CD1c-positive myeloid dendritic cell (primary cell): ENCODE results near the gene PSMB9.
"Not testable (repeated sequence)": the region's sequence is repeated elsewhere in the genome, so short reads cannot be mapped to it uniquely, and the experiment has no call there.

Experiments used
- DNase-seq: peaks from one replicate; pipeline ENCODE4 v3.0.0-alpha.2; 2016; ENCODE audit errors: extremely low spot score

Gene PSMB9

DNA sequence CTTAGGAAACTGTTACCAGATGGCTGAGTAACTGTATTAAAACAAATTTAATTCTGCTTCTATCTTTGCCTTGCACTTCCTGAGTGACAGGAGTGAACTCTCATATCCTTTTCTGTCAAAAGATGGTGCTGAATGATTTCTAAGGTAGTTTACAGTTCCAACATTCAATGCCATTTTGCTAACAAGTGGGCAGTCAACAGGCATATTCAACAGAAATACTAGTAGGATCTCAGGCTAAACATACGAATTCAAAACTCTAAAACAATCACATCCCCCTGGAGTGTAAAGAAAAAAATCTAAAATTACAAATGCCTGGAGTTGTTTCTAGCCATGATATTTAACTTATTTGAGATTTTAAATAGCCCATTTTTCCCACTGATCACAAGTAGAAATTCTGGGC is 6.7 kb downstream of the PSMB9 start:
- no peak for DNase-seq

DNA sequence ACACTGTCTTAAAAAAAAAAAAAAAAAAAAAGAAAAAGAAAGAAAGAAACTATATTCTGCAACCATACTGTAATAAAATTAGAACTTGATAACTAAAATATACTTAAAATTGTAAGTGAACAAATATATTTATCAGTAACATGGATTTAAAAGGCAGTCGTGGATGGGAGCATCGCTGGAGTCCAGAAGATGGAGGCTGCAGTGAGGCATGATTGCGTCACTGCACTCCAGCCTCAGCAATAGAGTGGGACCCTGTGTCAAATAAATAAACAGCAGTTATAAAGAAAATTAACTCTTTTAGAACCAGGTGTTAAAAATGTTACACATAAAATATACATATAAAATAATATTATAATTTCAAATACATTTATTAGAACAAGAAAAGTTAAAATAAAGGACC is 8.7 kb downstream of the PSMB9 start:
- no peak for DNase-seq

DNA sequence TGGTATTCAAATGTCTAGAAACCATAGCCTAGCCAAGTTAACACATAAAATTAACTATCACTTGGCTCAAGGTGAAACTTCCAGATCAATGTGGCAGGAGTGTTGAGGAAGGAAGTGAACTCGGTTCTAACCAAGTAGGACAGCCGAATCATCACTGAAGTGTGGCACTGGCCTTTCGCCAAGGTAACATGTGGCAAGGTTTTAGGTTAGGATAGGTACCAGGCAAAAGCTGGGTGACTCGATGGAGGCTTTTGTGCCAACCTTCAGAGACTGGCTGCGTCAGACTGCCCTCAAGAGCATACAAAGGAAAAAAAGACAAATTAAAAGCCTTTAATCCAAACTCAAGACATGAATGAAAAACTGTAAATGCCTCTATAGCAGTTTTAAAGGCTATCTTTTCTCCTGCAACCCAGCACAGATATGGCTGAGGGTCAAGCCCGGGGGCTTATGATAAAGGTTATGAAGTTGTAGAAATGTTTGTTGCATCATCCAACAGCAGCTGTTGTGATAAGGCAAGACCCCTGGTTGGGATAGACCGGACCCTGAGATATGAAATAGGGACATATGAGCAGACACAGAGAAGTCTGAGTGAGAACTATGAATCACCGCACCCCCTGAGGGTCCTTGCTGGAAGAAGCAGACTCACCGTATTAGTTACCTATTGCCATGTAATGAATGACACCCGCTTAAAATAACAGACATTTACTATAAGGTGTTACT is 11.9 kb downstream of the PSMB9 start:
- DNase-seq: no peak

DNA sequence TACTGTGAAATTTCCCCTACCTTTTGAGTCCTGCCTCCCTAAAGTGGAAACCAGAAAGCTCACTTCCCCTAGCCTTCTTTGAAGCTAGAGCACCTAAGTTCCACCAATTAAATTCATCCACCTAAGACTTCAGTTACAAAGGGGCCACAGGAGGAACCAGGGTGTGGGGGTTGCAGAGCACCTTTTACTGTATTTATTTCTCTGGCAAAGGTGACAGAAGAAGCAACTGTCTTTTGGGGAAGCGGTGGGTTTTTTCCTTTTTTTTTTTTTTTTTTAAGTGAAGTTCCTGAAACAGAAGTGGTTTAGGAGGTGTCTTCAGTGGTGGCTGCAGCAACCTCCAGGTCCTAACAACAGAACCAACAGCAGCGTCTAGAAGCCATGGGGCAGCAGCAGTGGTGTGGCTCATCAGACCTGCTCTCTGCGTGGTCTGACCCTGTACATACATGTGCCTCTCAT is 13.1 kb downstream of the PSMB9 start:
- peak; percentile 45 for DNase-seq

DNA sequence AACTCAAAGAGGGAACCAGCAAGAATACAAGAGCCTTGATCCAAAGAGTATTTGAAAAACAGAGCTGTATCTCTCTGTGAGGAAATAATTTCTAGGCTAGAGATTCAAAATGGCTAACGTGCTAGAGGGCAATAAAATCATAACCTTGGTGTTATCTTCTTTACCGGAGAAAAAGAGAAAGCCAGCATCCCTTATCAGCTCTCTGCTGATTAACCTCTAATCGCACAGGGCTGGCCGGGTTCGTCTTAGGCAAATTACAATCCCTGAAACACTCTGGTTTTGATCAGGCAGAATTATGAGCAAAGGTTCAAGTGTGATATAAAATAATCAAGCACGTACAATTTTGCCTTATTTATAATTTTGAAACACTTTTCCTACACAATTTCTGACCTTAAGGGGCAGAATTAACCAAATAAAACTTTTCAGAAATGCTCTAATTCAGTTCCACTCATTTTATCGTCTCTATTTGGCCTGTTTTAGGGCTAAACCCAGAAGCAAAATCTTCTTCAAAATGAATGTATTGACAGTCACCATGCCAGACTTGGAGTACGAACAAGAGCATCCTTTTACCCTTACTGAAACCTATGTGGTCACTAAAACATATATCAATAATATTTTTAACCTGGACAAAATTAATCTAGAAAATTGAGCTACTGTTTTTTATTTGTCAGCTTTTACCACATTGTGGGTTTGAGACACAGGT is 13.7 kb downstream of the PSMB9 start:
- DNase-seq: no peak

DNA sequence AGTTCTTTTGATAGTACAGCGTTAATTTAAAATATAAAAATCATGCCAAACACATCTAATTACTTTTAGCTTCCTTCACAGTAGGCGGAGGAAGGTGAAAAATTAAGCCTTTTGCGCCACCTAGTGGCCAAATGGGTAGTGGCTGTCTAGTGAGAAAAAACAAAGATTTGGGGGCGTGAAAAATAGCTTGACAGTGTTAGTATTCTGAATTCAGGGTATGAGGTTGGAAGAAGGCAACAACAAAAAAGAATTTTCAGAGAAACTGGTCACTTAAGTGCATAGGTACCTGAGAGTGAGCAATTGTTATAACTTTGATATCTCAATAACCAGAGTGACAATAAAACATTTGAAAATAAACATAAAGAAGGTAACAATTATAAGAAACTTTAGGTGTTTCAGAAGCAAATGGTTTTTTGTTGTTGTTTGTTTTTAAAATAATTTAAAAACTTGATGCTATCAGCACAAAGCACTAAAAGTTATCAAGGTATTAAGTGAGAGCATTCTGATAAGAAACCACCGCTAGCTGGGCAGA is 14.3 kb downstream of the PSMB9 start:
- peak; percentile 94 for DNase-seq

DNA sequence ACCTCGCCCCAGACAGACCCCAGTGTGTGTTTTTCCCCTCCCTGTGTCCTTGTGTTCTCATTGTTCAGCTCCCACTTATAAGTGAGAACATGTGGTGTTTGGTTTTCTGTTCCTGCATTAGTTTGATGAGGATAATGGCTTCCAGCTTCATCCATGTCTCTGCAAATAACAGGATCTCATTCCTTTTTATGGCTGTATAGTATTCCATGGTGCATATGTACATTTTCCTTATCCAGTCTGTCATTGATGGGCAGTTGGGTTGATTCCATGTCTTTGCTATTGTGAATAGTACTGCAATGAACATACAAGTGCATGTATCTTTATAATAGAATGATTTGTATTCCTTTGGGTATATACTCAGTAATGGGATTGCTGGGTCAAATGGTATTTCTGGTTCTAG is 20.0 kb downstream of the PSMB9 start:
- not testable (repeated sequence) for DNase-seq

DNA sequence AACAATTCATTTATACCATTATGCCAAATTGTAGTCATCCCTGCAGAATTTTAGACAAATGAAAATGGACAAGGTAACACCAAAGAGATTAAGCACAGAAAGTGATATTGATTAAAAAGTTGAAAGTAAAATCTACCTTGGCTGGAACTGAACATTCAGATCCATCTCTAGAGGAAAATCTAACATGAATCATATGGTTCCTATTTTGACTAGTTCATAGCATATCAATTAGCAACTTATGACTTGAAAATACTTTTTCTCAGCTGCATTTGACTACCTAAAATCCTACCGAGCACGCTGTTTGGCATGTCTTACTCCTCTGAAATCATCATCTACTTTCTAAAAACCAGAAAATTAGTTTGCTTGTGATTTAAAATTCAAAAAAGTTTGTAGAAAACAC is 22.6 kb downstream of the PSMB9 start:
- no peak for DNase-seq

DNA sequence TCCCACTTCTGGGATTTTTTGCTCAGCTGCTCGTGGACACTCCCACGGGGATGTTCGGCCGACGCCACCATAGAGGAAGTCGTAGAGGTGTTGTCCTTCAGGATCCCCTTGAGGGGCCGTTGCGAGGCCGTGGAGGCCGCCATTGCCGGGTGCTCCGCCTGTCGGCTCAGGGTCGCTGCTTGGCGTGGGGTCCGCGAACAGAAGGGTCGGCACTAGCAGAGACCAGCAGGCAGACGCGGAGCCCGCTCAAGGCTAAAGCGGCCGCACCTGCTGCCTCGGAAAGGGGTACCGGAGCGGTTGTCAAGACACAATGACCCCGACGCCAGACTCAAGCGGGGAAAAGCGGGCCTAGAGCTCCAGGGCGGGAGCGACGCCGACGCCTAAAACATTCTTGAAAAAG is 25.7 kb downstream of the PSMB9 start:
- DNase-seq: no peak

DNA sequence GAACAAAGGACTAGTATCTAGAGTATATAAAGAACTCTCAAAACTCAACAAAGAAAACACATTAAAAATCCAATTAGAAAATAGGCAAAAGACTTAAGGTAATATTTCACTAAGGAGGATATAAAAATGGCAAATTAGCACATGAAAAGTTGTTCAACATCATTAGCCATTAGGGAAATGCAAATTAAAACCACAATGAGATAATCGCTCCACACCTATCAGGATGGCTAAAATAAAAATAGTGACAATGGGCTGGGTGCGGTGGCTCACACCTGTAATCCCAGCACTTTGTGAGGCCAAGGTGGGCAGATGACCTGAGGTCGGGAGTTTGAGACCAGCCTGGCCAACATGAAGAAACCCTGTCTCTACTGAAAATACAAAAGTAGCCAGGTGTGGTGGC is 27.0 kb downstream of the PSMB9 start:
- DNase-seq: not testable (repeated sequence)

DNA sequence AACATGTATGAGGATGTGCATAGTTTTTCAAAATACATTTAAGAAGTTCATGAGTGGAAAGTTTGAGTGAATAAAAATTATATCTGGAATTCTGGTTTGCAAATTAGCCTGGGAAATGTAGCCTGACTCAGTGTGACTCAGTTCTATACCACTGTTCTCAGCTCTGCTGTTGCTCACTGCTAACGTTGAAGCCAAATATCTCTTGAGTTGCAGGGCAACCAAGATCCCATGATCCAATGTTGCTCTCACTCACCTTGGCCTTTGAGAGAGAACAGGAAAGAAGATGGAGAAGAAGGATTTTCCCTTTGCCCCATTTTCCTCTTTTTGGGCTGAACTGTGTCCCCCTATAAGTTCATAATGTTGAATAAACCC is 28.9 kb downstream of the PSMB9 start:
- no peak for DNase-seq

DNA sequence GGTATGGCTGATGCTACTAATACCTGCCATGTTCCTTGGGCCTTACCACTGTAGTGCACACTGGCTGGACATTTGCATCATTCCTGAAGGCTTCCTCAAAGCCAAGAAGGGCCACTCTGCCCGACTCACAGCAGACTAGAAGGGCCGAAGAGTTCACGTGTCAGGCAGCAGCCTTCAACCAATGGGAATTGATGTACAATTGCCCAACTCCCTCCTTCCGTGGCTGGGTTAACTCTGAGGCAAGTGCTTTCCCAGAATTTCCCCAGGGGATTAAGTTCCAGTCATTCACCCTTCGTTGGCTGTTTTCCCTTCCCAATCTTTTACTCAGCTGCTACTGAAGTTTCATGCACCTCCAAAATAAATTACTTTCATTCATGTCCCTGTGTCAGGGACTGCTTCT is 29.8 kb downstream of the PSMB9 start:
- DNase-seq: peak; percentile 13

DNA sequence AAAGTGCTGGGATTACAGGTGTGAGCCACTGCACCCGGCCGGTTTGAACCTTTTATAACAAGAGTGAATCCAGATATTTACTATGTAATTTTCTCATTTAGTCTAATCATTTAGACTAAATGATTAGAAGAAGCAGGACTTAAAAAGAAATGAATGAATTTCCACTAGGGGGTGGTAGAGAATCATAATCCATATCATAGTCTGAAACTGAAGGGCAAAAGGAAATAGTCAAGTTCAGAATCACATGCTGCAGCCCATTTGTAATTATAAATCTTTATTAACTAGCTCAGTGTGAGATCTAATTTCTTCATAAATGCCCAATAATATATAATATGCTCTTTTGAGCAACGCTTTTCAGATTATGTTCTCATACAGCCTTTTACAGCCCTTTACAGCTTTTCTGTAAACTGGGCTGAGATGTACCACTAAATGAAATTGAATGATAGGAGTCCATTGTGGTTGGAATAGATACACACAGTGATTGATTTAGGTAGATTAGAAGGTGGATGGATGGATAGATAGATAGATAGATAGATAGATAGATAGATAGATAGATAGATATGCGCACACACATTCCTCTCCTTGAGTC is 31.8 kb downstream of the PSMB9 start:
- peak; percentile 90 for DNase-seq

DNA sequence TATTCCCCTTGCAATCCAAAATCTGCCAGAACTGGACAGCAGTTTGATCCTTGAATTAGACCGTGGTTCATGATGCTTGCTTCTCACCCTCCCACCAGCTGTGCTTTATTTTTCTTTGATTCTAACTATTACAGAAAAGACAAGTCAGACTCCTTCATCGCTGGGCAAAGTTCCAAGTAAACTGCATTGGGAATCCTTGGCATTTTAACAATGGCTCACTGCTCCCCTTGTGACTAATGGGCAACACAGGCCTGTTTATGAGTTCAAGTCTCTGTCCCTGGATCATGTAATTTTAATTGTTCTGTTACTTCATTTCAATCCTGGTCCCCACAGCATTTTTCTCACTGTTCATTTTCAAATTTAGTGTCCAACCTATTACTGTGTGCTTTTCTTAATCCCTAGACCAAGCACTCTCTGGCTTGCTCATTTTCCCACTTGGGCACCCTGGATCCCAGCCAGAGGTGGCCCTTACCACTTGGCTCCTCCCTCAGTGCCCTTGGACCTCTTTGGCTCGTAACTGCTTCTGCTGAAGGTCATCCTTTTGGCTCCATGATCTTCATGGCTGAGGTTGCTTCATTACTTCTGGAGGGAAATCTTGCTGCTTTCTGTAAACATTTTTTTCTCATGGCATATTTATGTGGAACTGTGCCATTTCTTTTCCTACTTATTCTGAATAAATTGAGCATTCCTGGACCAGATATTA is 32.8 kb downstream of the PSMB9 start:
- no peak for DNase-seq

DNA sequence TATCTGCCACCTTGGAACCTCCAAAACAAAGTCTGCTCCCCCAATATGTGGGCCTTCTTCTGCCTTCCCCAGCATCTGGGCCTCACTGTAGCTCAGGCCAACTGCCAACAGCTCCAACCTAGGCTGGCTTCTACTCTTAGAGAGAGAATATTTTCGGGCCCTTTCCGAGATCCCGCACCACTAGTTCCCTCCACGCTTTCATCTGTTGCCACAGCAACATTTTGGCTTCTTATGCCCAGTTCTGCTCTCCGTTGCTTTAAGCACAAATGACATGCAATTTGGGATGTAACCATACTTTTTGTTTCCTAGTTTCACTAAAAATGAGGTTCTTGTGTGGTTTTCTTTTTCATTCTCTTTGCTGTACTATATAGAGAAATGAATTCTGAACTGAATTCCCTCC is 33.6 kb downstream of the PSMB9 start:
- no peak for DNase-seq

DNA sequence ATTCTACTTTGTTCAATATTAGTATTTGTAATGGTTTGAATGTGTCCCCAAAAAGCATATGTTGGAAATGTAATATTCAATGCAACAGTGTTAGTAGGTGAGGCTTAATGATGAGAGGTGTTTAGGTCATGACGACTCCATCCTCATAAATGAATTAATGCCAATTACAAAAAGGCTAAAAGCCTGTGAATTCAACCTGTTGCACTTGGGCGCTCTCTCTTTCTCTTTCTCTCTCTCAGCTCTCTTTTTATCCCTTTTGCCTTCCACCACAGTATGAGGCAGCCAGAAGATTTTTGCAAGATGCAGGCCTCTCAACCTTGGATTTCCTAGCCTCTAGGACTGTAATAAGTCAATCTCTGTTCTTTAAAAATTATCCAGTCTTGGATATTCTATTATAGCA is 34.6 kb downstream of the PSMB9 start:
- DNase-seq: no peak

DNA sequence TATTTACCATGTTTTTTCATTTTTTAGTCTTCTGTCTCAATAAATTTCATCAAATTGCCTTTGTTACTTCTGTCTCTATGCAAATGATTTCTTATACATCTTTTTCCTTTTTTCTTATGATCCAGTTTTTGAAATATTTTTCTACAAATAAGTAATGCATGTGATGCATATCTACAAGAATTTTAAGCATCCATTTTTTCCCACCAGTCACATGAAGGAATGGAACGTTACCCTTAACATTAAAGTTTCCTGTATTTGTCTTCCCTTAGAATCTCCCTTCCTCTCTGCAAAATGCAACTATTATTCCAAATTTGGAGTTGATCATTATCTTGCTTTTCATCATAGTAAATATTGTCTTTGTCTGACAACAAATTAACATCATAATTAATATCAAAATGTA is 35.5 kb downstream of the PSMB9 start:
- DNase-seq: no peak

DNA sequence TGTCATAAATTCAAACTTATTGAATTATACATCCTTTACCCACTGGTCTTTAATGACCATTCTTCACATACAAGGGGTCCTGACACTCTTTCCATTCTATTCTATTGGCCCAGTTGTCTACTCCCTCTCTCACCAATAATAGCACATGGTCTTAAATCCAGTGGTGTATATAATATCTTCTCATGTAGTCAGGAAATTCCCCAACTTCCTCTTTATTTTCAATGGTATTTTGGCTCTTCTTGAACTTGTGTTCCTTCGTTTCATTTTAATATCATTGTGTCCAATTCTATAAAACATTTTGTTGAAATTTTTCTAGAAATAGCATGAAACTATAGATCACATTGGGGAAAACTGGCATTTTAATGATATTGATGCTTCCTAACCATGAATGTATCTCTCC is 36.8 kb downstream of the PSMB9 start:
- DNase-seq: peak; percentile 26

DNA sequence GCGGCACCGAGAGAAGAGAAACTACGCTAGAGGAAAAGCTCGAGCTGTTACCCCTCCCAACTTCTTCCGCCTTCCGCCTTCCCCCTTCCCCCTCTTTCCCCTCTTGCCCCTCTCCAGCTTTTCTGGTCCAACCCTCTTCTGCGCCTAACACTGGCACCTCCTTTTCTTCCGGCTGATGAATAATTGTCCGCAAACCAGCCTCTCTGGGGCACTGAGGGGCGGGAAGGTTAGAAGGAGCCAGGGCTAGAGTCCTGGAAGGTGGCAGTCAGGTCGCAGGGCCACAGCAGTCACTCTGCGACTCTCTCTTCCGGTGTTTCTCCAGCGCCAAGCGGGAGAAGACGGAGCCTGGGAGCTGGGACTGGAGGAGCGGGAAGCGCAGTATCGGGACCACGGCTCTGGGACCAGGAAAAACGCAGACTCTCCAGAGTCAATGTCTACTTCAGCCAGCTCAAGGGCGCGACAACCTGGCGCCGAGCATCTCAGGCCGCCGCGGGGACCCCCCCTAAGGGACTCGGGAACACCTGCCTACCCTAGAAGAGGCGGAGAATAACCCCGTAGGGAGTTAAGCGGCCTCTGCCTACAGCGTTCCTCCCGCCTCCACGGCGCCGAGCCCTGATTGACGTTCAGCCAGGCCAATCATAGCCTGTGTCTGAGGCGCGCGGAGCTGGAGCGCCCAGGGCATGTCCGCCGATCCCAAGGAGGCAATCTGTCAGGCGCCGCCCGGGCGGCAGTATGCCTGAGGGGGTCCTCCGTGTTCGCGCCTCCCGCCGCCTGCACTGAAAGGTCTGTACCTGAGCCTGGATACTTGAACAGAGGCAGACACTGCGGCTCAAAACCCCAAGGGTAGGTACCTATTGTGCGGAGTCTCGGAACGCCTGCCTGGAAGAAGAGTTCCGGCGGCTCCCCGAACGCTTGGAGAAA is 40.4 kb downstream of the PSMB9 start:
- DNase-seq: peak; percentile 97

DNA sequence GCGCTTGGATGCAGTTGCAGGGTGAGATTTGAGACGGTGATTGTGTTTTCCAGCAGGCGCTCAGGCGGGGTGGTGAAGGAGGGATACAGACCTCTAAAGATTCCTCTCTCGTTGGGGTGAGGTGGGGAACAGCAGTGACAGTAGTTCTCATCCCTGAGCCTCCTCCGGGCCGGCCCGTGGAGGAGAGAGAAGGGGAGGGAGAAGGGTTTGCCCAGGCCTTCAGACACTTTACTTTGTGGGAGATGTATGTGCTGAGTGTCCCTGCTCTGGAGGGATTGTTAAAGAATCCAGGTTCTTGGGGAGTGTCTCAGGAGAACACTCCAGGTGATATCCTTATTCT is 41.0 kb downstream of the PSMB9 start:
- no peak for DNase-seq

DNA sequence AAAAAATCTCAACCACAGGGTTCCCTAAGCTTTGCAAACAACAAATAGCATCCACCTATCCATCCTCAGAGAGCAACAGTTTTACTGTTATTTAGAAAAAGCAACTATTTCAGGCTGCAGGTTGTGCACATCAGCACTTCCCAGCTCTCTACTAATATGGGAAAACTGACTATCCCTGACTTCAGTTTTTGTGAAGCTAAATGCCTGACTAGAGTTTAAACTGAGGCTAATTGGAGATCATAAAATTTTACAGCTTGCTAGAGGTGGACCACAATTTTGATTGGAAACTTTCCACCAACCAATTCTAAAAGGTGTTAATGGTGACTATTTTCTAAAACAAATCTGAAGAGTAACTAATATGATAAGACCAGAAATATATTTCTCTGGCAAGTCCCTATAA is 50.0 kb downstream of the PSMB9 start:
- DNase-seq: no peak
